ENCODE data around the gene SORL1. TPM values are rescaled to one million over a fixed set of nuclear protein-coding genes. Genes with fewer than 3 reads are reported as not detected.

Gene SORL1
- total RNA-seq, 1 experiment from 2014 or later, result 6.1 TPM

DNA sequence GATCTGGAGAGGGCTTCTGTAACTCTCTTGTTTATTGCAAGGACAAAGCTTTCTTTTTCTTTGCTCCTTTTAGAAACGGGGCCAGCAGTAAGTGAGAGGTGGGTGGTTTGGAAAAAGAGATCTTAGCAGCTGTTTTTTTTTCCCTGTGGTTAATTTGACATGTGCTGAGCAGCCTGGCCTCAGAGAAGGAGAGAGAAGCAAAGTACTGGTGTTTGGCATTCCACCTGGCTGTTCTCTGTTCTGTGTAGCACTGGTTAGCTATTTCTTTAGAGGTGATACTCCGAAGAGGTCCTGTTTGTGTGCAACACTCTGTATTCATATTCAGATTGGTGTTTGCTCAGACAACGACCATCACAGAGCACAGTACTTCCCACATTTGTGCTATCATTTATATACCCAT is 81.5 kb downstream of the SORL1 start:
- BruUV-seq (replicated peaks), result no TSS peak
- H3K27ac Mint-ChIP-seq (ENCODE audit: unreplicated experiment), result no peak overlapping the region
- no peak for DNase-seq
- intact Hi-C loops (cut with micrococcal nuclease; ENCODE audit: unreplicated experiment), result no loop called here
- CTCF ChIA-PET, result no interaction called here
- H3K36me3 Mint-ChIP-seq (ENCODE audit: insufficient read depth, unreplicated experiment), result no peaks in the 10 kb centered on the region
- no peaks in the 10 kb centered on the region for H3K4me1 Mint-ChIP-seq (ENCODE audit: low read depth, unreplicated experiment)
- H3K27me3 Mint-ChIP-seq (ENCODE audit: unreplicated experiment), result no peaks in the 10 kb centered on the region
- H3K4me3 Mint-ChIP-seq (ENCODE audit: low read depth, unreplicated experiment), result no peak overlapping the region
- H3K9me3 Mint-ChIP-seq (ENCODE audit: low read depth, unreplicated experiment), result peaks cover 6% of the 10 kb centered on the region
- TF ChIP-seq, protein P1, sequence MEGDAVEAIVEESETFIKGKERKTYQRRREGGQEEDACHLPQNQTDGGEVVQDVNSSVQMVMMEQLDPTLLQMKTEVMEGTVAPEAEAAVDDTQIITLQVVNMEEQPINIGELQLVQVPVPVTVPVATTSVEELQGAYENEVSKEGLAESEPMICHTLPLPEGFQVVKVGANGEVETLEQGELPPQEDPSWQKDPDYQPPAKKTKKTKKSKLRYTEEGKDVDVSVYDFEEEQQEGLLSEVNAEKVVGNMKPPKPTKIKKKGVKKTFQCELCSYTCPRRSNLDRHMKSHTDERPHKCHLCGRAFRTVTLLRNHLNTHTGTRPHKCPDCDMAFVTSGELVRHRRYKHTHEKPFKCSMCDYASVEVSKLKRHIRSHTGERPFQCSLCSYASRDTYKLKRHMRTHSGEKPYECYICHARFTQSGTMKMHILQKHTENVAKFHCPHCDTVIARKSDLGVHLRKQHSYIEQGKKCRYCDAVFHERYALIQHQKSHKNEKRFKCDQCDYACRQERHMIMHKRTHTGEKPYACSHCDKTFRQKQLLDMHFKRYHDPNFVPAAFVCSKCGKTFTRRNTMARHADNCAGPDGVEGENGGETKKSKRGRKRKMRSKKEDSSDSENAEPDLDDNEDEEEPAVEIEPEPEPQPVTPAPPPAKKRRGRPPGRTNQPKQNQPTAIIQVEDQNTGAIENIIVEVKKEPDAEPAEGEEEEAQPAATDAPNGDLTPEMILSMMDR (IDR thresholded peaks at IDR 0.05; ENCODE audit: unreplicated experiment), result no peak

DNA sequence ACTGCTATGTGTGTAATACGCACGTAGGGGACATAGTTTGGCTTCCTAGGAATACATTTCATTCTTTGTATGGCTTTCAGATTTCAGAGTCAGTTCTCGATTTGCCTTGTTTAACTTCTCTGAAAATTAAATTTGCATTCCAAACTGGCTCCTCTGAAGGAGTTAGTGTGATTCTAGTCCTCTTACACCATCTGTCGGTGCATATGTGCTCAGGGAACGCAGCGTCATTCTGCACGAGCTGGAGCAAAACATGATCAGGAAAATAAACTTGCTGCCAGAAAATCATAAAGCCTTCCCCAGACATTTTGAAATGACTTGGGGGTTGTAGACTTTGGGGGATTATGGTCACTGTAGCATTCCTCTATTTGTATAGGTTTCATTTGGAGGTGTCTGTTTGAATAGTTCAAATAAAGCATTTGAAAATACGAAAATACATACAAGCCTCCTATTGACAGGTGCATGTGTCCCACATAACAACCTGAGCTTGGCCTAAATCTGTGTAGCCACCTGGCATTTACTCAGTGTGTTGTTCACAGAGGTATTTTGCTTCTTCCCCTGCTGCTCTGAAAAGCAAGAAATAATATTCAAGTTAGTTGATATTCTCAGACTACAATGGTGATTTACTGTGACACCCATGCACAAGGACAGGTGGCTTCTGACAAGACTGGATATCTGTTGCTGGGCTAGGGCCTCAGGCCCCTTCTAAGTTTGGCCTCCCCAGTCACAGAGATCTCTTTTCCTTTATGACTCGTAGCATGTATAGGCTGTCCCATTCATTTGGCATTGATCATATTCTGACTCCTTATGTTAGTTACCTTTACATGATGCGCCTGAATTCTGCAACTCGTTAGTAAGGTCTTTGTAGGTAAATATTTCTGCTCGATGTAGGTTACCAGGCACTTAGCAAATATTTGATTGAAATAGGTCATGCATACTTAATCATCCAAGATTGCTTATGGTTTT is 82.3 kb downstream of the SORL1 start:
- no peak overlapping the region for H3K27ac Mint-ChIP-seq (ENCODE audit: unreplicated experiment)
- TF ChIP-seq, protein P1 (IDR thresholded peaks at IDR 0.05; ENCODE audit: unreplicated experiment), result no peak
- no peaks in the 10 kb centered on the region for H3K27me3 Mint-ChIP-seq (ENCODE audit: unreplicated experiment)
- H3K4me3 Mint-ChIP-seq (ENCODE audit: low read depth, unreplicated experiment), result no peak overlapping the region
- no peaks in the 10 kb centered on the region for H3K36me3 Mint-ChIP-seq (ENCODE audit: insufficient read depth, unreplicated experiment)
- intact Hi-C loops (cut with micrococcal nuclease; ENCODE audit: unreplicated experiment), result no loop called here
- no TSS peak for BruUV-seq (replicated peaks)
- CTCF ChIA-PET, result no interaction called here
- H3K4me1 Mint-ChIP-seq (ENCODE audit: low read depth, unreplicated experiment), result no peaks in the 10 kb centered on the region
- no peak for DNase-seq
- peaks cover 6% of the 10 kb centered on the region for H3K9me3 Mint-ChIP-seq (ENCODE audit: low read depth, unreplicated experiment)

DNA sequence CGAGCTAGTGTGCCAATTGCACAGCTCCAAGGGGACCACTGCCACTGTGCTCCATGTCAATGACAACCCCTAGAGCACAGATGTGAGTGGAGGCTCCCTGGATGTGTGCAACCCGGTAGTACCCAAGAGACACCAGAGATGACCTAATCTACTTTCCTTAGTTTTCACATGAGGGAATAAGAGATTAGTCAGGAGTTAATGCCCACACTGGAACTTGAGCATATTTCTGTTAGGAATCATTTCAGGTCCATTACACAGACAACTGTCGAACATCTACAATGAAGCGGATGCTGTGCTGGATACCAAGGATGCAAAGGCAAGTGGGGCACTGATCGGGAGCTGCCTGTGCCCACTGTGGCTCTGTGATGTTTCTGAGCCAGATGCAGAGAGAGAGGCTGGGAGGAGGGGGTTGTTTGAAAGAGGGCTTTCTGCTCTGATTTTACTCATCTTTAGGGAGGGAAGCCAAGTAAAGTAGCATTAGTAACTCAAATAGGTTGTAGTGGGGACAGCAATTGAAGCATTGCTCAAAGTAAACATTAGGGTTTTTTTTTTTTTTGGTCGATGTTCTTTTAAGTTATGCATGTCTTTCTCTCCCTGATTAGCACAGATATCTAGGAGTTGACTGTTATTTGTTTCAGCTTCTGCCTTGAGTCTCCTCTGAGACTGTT is 83.1 kb downstream of the SORL1 start:
- no peaks in the 10 kb centered on the region for H3K4me1 Mint-ChIP-seq (ENCODE audit: low read depth, unreplicated experiment)
- H3K4me3 Mint-ChIP-seq (ENCODE audit: low read depth, unreplicated experiment), result no peak overlapping the region
- DNase-seq, result no peak
- TF ChIP-seq, protein P1 (IDR thresholded peaks at IDR 0.05; ENCODE audit: unreplicated experiment), result no peak
- H3K27ac Mint-ChIP-seq (ENCODE audit: unreplicated experiment), result no peak overlapping the region
- CTCF ChIA-PET, result no interaction called here
- intact Hi-C loops (cut with micrococcal nuclease; ENCODE audit: unreplicated experiment), result no loop called here
- H3K9me3 Mint-ChIP-seq (ENCODE audit: low read depth, unreplicated experiment), result peaks cover 5% of the 10 kb centered on the region
- no TSS peak for BruUV-seq (replicated peaks)
- H3K27me3 Mint-ChIP-seq (ENCODE audit: unreplicated experiment), result no peaks in the 10 kb centered on the region
- no peaks in the 10 kb centered on the region for H3K36me3 Mint-ChIP-seq (ENCODE audit: insufficient read depth, unreplicated experiment)

DNA sequence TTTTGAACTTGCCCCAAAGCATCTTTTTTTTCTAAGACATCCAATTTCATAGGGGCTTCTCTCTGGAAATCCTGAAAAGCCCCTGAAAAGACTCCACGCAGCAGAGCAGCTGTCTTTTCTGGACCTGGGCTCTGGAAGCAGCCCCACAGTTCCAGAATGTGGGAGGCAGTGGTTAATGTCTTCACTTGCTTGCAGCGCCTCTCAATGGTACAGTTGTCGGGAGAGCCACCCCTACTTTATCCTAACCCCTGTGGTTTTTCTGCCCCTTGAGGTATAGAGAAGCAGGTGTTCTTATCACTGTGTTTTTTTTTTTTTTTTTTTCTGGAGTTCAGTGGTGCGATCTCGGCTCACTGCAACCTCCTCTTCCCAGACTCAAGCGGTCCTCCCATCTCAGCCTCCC is 84.0 kb downstream of the SORL1 start:
- BruUV-seq (replicated peaks), result no TSS peak
- no peak for DNase-seq
- intact Hi-C loops (cut with micrococcal nuclease; ENCODE audit: unreplicated experiment), result no loop called here
- Mint-ChIP-seq H3K4me1 (ENCODE audit: low read depth, unreplicated experiment) (no peaks in the 10 kb centered on the region), H3K4me3 (ENCODE audit: low read depth, unreplicated experiment) (no peak overlapping the region), H3K36me3 (ENCODE audit: insufficient read depth, unreplicated experiment) (no peaks in the 10 kb centered on the region), H3K9me3 (ENCODE audit: low read depth, unreplicated experiment) (no peaks in the 10 kb centered on the region), H3K27me3 (ENCODE audit: unreplicated experiment) (no peaks in the 10 kb centered on the region), H3K27ac (ENCODE audit: unreplicated experiment) (no peak overlapping the region)
- CTCF ChIA-PET, result no interaction called here
- TF ChIP-seq, protein P1 (IDR thresholded peaks at IDR 0.05; ENCODE audit: unreplicated experiment), result no peak

Data from Calu3 (cell line).